ENCODE data around the gene AIG1. TPM values are rescaled to one million over a fixed set of nuclear protein-coding genes. Genes with fewer than 3 reads are reported as not detected.
"Not testable (repeated sequence)": the region's sequence is repeated elsewhere in the genome, so short reads cannot be mapped to it uniquely, and the experiment has no call there.

The AIG1 gene
- total and polyA plus RNA-seq, 2 experiments from 2014 or later: 92.8 to 102 TPM

- Histone ChIP-seq H3K4me3 (no peak overlapping the region), H3K36me3 (replicated peaks; ENCODE audit: insufficient read depth, low read depth) (no peaks in the 10 kb centered on the region), H3K27me3 (no peaks in the 10 kb centered on the region), H3K4me1 (ENCODE audit: insufficient read depth) (no peaks in the 10 kb centered on the region), H3K27ac (no peak overlapping the region), H3K4me2 (no peak overlapping the region), H4K20me1 (ENCODE audit: insufficient read depth, poor library complexity, severe bottlenecking) (no peaks in the 10 kb centered on the region), H3K9me3 (ENCODE audit: low read depth) (no peaks in the 10 kb centered on the region), H3K9me2 (replicated peaks; ENCODE audit: insufficient read depth) (no peaks in the 10 kb centered on the region), H2AFZ (no peak overlapping the region), H3K79me2 (no peaks in the 10 kb centered on the region)
- no peak for TF ChIP-seq EZH2phosphoT487 (IDR thresholded peaks at IDR 0.05; ENCODE audit: low read depth, severe bottlenecking, unreplicated experiment)
- TF ChIP-seq CTCF (IDR thresholded peaks at IDR 0.05; ENCODE audit: poor library complexity): no peak
- no peak for TF ChIP-seq EZH2 (IDR thresholded peaks at IDR 0.05; ENCODE audit: borderline replicate concordance)
- WGBS (ENCODE audit: low lambda C conversion rate, missing lambda C conversion rate): 88% methylated on average over 3 of the region's 3 CpGs
- DNase-seq (ENCODE audit: low spot score): no peak
These were observed 76.0 kb downstream of the AIG1 start for GRCh38 chr6:143136647-143137046.

DNA sequence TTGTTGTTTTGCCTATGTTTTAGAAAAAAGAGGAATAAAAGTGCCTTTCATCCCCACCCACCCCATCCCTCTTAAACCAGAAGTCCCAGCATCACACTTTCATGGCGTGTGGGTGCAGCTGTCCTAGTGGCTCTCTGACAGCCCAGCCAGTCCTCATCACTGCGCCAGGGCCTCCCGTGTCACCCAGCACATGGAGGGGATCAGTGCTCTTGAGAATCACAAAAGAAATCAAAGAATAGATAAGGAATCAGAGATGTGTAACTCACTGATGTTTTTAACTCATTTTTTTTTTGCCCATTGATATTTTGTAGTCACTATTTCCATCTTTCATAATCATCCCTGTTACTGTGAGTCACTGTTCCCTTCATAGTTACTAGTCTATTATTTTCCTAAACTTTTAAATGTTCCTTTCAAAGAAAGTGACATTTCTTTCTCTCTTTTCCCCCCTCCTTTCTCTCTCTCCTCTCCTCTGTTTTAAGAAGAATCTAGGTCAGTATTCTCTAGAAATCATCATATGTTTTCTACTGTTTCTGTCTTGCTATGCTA is 78.6 kb downstream of the AIG1 start:
- H4K20me1 ChIP-seq (ENCODE audit: insufficient read depth, poor library complexity, severe bottlenecking): no peaks in the 10 kb centered on the region
- TF ChIP-seq EZH2phosphoT487 (IDR thresholded peaks at IDR 0.05; ENCODE audit: low read depth, severe bottlenecking, unreplicated experiment) (no peak), CTCF (IDR thresholded peaks at IDR 0.05; ENCODE audit: poor library complexity) (no peak), EZH2 (IDR thresholded peaks at IDR 0.05; ENCODE audit: borderline replicate concordance) (no peak)
- H3K27ac ChIP-seq: no peak overlapping the region
- no peaks in the 10 kb centered on the region for H3K27me3 ChIP-seq
- no peak overlapping the region for H3K4me3 ChIP-seq
- H3K9me2 ChIP-seq (replicated peaks; ENCODE audit: insufficient read depth): no peaks in the 10 kb centered on the region
- 91% methylated on average over 3 of the region's 3 CpGs for WGBS (ENCODE audit: low lambda C conversion rate, missing lambda C conversion rate)
- H3K4me1 ChIP-seq (ENCODE audit: insufficient read depth): no peaks in the 10 kb centered on the region
- no peak overlapping the region for H2AFZ ChIP-seq
- H3K36me3 ChIP-seq (replicated peaks; ENCODE audit: insufficient read depth, low read depth): no peaks in the 10 kb centered on the region
- H3K4me2 ChIP-seq: no peak overlapping the region
- no peaks in the 10 kb centered on the region for H3K79me2 ChIP-seq
- no peak for DNase-seq (ENCODE audit: low spot score)
- H3K9me3 ChIP-seq (ENCODE audit: low read depth): no peaks in the 10 kb centered on the region

DNA sequence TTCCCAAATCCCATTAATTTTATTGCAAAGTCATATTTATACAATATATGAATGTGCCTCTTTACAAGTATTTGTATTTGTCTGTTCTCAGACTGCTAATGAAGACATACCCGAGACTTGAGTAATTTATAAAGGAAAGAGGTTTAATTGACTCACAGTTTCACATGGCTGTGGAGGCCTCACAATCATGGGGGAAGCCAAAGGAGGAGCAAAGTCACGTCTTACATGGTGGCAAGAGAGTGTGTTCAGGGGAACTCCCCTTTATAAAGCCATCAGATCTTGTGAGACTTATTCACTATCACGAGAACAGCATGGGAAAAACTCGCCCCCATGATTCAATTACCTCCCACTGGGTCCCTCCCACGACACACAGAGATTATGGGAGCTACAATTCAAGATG is 79.2 kb downstream of the AIG1 start:
- H3K27me3 ChIP-seq; H3K9me2 ChIP-seq (replicated peaks; ENCODE audit: insufficient read depth); H4K20me1 ChIP-seq (ENCODE audit: insufficient read depth, poor library complexity, severe bottlenecking); H3K27ac ChIP-seq; H2AFZ ChIP-seq; H3K4me3 ChIP-seq; H3K36me3 ChIP-seq (replicated peaks; ENCODE audit: insufficient read depth, low read depth); H3K4me2 ChIP-seq; DNase-seq (ENCODE audit: low spot score); H3K9me3 ChIP-seq (ENCODE audit: low read depth); H3K4me1 ChIP-seq (ENCODE audit: insufficient read depth); H3K79me2 ChIP-seq: not testable (repeated sequence)
- WGBS (ENCODE audit: low lambda C conversion rate, missing lambda C conversion rate): 92% methylated on average over 5 of the region's 5 CpGs

GRCh38 chr6:143140767-143141166 is 80.1 kb downstream of the AIG1 start:
- no peak overlapping the region for H3K4me2 ChIP-seq
- H4K20me1 ChIP-seq (ENCODE audit: insufficient read depth, poor library complexity, severe bottlenecking): no peaks in the 10 kb centered on the region
- no peak overlapping the region for H3K4me3 ChIP-seq
- no peaks in the 10 kb centered on the region for H3K9me3 ChIP-seq (ENCODE audit: low read depth)
- TF ChIP-seq CTCF (IDR thresholded peaks at IDR 0.05; ENCODE audit: poor library complexity) (no peak), EZH2 (IDR thresholded peaks at IDR 0.05; ENCODE audit: borderline replicate concordance) (no peak), EZH2phosphoT487 (IDR thresholded peaks at IDR 0.05; ENCODE audit: low read depth, severe bottlenecking, unreplicated experiment) (no peak)
- no peaks in the 10 kb centered on the region for H3K27me3 ChIP-seq
- no peak overlapping the region for H2AFZ ChIP-seq
- no peaks in the 10 kb centered on the region for H3K36me3 ChIP-seq (replicated peaks; ENCODE audit: insufficient read depth, low read depth)
- WGBS (ENCODE audit: low lambda C conversion rate, missing lambda C conversion rate): 86% methylated on average over 2 of the region's 2 CpGs
- no peak for DNase-seq (ENCODE audit: low spot score)
- H3K4me1 ChIP-seq (ENCODE audit: insufficient read depth): no peaks in the 10 kb centered on the region
- no peaks in the 10 kb centered on the region for H3K9me2 ChIP-seq (replicated peaks; ENCODE audit: insufficient read depth)
- peak overlapping the region; percentile 29 for H3K27ac ChIP-seq
- H3K79me2 ChIP-seq: no peaks in the 10 kb centered on the region

Measured in hepatocyte (in vitro differentiated cells).